NCI-H526 treated with DMSO at 0.1 percent for 48 hours (cell line): Measurements from ENCODE around the gene SULF2.

ENCODE experiments used
- DNase-seq: peaks from one replicate; lab custom pipeline; 2025; lab: John Stamatoyannopoulos, UW

SULF2 gene

GRCh38 chr20:47784599-47785310, 526 bp downstream of the SULF2 start:
- DNase-seq, result peak; percentile 45

DNA sequence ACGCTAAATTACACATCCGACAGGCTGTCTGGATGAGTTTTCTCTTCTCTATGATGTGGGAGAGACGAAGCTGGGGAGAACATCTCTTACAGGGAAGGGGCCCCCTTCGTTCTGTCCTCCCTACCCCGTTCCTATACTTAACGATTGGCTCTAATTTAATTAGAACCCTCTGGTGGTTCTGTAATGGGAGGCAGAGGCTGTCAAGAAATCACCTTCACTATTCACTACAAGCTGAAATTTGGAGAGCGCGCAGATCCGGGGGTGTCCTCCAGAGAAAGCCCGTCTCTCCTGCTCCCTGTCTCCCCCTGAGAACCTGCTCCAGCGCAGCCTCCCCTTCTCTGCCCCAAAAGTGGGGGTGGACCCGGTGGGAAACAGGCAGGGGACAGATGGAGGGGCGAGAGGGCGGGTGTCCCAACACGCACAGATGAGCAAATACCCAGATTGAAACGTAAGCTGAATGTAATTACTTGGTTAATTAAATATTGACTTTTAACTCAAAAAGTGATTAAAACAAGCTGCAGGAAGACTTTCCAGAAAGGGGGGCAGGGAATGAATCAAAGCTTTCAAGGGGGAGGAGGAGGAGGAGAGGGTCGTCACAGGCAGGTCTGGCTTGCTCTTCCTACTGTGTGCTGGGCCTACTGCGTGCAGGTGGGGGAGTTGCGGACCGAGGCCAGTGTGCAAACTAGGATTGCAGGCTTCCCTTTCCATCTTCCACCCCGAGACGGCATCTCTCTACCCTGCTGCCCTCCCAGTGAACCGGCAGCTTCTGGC, 1.3 kb downstream of the SULF2 start:
- DNase-seq, result no peak

DNA sequence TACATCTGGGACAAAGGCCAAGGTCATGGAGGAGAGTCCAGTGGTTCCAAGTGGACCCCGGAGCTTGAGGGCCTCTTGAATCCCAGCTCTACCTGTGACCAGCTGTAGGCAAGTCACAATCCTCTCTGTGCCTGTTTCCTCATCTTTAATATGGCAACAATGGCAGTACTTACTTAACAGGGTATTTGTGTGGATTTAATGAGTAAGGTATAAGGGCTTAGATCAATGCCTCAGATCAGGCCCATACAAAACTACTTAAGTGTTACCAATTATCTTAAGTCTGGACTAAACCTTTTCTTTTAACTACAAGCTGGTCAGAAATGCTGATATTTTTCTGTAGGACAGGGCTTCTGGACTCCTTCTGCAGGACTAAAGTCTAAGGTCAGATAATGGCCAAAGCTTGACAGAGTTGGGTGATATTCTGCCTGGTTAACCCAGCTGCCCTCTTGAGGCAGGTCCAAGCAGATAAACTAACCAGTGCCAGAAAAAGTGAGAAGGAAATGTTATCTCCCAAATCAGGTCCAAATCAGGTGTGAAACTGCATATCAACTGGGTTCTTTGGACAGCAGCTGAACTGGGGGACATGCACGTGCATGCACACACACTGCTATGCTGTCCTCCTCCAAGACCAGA, 2.2 kb downstream of the SULF2 start:
- no peak for DNase-seq

DNA sequence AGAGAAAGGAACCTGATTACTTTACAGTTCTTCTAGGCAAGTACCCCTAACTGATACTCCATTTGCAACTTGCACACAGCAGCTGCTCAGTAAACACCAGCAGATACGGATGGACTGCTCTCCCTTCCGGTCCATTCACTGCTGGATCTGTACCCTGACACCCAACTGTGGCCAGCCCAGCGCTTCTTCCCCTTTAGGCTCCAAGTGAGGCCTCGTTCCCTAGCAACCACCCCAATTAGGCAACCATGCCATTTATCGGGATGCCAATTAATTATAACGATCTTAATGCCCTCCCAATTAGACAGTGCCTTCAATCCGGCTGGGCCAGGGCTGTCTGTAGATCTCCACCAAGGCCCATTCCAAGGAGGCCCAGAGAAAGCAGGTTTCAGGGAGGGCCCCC, 3.2 kb downstream of the SULF2 start:
- no peak for DNase-seq

- DNase-seq, result no peak
These were observed 3.6 kb downstream of the SULF2 start for GRCh38 chr20:47781632-47782031.

DNA sequence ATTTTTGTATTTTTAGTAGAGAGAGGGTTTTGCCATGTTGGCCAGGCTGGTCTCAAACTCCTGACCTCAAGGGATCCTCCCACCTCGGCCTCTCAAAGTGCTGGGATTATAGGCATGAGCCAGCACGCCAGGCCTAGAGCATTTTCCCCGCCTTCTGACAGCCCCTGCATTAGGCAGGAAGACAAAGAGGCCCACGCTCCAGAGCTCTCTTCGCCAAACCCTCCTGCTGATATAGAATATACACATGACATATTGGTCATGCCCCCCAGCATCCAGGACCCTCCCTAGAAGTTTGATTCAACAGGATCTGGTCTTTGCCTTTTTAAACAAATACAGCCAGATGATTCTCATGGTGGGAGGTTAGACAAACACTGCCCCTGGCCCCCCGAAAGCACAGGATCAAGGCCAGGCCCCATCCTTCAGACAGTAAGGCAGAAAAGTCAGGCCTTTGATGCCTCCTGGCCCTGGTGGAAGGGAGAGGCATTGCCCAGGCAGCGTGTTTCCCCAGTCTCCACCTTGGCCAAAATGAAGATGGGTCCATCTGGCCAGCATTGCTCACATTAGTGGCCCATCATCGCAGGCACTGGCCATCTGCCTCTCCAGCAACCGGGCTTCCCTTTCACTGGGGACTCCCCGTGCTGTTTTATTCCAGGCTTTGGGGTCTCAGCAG, 4.4 kb downstream of the SULF2 start:
- DNase-seq, result no peak

DNA sequence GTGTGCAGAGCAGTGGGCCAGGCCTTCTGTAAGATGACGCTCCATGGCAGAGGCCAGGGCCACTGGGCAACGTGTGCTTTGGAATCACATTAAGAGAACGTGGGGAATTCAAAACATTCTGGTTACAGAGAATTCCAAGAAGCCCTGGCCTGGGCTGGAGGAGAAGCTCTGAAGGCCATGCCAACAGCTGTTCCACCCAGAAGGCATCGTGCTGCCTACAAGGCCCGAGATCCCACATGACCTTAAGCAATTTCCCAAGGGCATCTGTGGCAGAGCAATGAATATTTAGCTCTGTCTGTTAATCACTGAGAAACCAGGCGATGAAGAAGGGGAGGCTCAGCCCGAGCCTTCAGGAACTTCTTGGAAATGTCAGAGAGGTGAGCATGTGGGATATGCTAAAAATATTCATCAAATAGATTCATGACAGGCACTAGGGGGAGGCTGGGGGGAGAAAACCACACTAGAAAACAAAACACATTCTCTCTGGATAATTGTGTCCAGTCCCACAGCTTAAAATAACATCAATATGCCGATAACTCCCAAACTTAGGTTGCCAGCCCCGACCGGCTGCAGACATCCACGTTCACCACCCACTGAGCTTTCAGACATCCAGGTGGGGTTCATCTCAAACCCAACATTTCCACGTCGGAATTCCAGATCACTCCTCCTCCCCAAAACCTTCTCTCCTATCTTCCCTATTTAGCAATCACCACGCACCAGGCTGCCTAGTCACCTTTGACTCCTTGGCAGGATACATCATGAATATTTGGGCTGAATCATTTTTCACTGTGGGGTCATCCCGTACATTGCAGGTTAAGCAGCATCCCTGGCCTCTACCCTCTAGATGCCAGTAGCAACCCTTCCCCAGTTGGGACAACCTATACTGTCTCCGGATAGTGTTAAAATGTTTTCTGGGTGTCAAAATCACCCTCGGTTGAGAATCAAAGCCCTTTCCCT, 6.6 kb downstream of the SULF2 start:
- DNase-seq, result no peak

- no peak for DNase-seq
These were observed 8.1 kb downstream of the SULF2 start for GRCh38 chr20:47777220-47777619.

DNA sequence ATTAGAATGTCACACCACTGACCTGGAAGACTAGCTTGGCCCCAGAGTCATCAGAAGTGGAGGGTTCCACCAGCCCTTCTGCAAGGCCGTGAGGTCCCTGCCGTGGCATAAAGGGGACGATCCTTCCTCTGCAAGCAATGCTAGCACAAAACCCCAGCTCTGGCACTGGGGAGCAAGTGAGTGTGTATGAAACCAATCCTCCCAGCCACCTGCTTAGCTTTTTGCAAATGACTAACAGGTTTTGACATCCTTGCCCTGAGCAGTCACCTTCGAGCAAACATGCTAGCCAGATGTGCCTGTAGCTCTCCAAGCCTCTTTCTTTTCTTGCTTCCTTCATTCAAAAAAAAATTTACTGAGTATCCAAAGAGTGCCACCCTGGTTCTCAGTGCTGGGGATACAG, 8.6 kb downstream of the SULF2 start:
- DNase-seq, result no peak

DNA sequence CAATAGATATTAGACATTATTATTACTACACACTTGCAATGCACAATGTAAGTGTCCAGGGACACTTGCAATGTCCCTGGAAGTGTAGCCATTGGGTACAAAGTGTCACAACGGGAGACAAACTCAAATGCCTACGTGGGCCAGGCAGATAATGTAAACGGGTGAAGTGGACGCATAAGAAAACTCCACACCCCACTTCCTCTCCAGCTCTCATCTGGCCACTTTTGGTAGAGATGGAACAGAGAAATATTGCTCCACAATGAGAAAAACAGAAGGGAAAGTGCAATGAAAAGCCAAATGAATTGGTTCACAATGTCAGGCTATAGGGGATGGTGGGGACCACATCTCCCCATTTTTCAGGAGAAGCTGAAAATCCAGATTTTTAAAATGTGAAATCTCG, 9.4 kb downstream of the SULF2 start:
- no peak for DNase-seq

GRCh38 chr20:47775039-47775438, 10.2 kb downstream of the SULF2 start:
- DNase-seq, result no peak

DNA sequence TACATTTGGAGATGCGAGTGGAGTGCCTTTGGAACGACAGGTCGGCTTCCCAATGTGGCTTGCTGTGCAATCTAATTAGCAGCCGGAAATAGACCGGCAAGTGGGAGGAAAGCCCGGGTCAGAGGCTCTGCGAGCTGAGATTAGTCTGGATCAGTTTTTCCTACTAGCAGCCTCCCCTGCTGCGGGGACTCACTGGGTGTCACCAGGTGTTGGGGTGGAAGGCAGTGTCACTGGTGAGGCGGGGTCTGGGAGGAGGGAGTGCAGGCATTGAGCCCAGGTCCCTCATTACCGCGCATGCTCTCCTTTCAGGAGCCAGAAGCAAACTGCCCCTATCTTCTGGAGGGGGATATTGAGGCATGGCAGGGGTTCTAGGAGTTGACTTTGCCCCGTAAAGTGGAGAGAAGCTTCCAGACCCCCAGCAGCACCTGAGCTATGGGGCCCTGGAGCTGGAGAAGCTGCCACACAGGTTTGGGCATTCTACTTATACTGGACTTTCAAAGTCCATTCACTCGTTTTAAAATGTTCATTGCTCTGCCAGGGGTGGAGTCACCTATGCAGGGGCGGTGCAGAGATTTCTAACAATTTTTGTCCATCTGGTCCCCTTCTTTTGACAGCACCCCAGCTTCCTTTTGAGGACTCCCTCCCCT, 11.0 kb downstream of the SULF2 start:
- DNase-seq, result no peak

- no peak for DNase-seq
These were observed 11.9 kb downstream of the SULF2 start for GRCh38 chr20:47773371-47773786.

DNA sequence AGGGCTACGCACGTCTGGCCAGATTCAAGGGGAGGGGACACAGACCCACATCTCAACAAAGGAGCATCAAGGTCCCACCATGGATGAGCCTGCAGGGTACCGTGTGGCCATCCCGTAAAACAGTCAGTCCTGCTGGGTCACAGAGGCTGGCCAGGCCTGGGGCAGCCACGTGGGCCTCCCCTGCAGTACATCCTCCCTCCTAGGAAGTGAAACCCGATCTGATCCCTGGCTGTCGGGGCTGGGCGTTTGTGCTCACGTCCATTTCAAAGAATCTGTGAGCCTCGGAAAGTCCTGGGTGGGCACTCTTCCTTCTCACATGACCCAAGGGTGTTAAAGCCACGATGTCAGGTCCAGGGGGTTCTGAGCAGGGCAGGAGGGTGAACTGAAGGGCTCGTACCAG, 14.3 kb downstream of the SULF2 start:
- no peak for DNase-seq

DNA sequence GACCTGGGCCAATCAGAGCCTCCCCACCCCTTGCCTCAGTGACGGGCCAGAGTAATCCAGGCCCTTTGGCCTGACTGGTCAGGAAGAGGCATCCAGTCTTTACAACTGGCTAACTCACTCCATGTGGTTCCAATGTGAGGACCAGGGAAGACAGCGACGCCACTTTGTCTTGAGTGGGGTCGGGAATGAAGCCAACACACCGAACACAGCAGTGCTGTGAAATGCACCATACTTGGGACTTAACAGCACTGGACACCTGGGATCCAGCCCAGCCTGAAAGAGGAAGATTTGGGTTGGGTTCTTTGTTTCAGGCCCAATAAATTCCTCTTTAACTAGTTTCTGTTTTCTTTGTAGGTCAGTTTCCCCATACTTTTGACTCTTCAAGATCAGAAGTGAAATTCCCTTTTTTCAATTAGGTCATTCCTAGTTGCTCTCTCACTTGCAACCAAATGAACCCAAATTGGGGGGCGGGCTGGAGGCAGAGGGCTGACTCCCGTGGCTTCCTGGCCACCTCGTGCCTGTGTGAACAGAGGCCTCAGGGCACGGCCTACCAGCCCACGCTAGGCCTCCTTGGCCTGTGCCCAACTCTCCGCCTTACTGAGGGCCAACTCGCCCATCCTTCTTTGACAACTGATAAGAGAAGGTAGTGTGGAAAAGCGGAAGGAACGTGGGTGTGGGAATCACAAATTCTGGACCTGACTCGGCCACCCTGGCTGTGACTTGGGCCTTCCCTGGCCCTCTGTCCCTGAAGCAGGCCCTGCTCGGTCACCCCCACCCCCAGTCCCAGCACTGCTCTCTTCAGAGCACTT, 17.1 kb downstream of the SULF2 start:
- DNase-seq, result no peak

DNA sequence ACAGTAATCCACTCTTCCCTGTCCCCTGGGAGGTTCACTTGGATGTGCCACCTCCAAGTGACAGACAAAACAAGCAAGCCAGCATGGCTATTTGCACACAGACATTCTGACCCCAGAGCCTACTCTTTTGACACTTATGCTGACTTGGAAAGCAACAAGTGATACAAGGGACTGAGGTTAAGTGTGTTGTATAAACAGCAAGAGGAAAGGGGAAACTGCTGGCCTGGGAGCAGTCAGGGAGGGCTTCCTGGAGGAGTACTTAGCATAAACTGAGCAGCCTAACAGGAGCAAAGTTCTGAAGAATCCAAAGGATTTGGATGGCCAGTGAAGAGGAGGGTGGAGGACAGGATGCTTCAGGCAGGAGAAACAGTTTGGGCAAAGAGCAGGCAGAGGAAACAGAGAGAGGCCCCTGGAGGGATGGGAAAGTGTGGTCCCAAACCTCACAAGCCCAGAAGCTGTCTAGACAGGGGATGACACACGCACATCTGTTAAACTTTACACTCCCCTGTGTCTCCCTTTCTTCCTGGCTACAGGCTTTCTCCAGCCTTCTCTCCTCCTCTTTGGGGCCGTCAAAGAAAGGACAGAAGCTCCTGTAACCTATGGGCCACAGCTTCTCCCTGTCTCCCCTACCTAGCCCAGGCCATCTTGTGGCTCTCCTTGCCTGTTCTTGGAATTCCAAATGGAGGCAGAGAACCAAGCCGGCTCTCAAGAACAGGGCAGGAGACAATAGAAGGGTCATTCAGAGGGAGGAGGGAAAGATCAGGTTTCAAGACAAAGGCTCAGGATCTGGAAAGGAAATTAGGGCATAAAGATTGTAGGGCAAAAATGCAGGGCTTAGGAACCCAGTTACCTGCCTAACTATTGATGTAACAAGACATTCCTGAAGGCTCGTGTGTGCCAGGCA, 19.3 kb downstream of the SULF2 start:
- DNase-seq, result no peak

- no peak for DNase-seq
These were observed 20.0 kb downstream of the SULF2 start for GRCh38 chr20:47765271-47765670.

GRCh38 chr20:47764154-47764733, 21.0 kb downstream of the SULF2 start:
- no peak for DNase-seq
